WERI-Rb-1 (cell line): ENCODE results near the gene MAMDC2.

Experiments
- DNase-seq: peaks from one replicate; pipeline ENCODE4 v3.0.0-alpha.2; 2020
- H3K27ac ChIP-seq: fragments of 250-450 bp; sonication (Bioruptor Pico); 2 replicates; pipeline ENCODE4 v1.5.1; 2020; ENCODE audit warnings: mild to moderate bottlenecking, moderate library complexity
- H3K27me3 ChIP-seq: fragments of 250-450 bp; sonication (Bioruptor Pico); 2 replicates; pipeline ENCODE4 v1.5.1; 2021; ENCODE audit warnings: mild to moderate bottlenecking, low read depth, moderate library complexity; ENCODE audit not compliant: insufficient read depth, severe bottlenecking
- H3K36me3 ChIP-seq: fragments of 250-450 bp; sonication (Bioruptor Pico); 2 replicates; pipeline ENCODE4 v1.5.1; 2020; ENCODE audit warnings: mild to moderate bottlenecking, moderate library complexity
- H3K4me3 ChIP-seq: 2 replicates; pipeline ENCODE4 v1.5.1; 2011; ENCODE audit warnings: low read depth, mild to moderate bottlenecking, control low read depth, low read length
- H3K9me3 ChIP-seq: fragments of 250-450 bp; sonication (Bioruptor Pico); 2 replicates; pipeline ENCODE4 v1.5.1; 2021; ENCODE audit warnings: mild to moderate bottlenecking, moderate library complexity; ENCODE audit not compliant: severe bottlenecking
- CTCF ChIP-seq: IDR thresholded peaks from 2 replicates; pipeline ENCODE4 v1.5.1; 2011; ENCODE audit warnings: low read depth, mild to moderate bottlenecking, control low read depth, inconsistent platforms, low read length

Gene MAMDC2

GRCh38 chr9:70093944-70094343, 50.3 kb downstream of the MAMDC2 start:
- H3K27me3 ChIP-seq, result no peaks in the 10 kb centered on the region
- H3K4me3 ChIP-seq, result no peak overlapping the region
- TF ChIP-seq CTCF, result no peak
- no peaks in the 10 kb centered on the region for H3K36me3 ChIP-seq
- DNase-seq, result no peak
- H3K9me3 ChIP-seq, result peaks cover 3% of the 10 kb centered on the region
- H3K27ac ChIP-seq, result no peak overlapping the region; the same call in 1 of the 2 replicates

GRCh38 chr9:70094747-70095146, 51.1 kb downstream of the MAMDC2 start:
- no peak for TF ChIP-seq CTCF

GRCh38 chr9:70097187-70097586, 53.5 kb downstream of the MAMDC2 start:
- no peak for DNase-seq
- no peak overlapping the region for H3K4me3 ChIP-seq
- TF ChIP-seq CTCF, result no peak

More at GRCh38 chr9:70094747-70095146, 51.1 kb downstream of the MAMDC2 start:
- no peak overlapping the region for H3K4me3 ChIP-seq
- DNase-seq, result no peak
- H3K36me3 ChIP-seq, result no peaks in the 10 kb centered on the region
- H3K27me3 ChIP-seq, result no peaks in the 10 kb centered on the region
- H3K9me3 ChIP-seq, result peaks cover 3% of the 10 kb centered on the region
- H3K27ac ChIP-seq, result no peak overlapping the region

GRCh38 chr9:70100362-70100761, 56.7 kb downstream of the MAMDC2 start:
- Histone ChIP-seq H3K4me3 (no peak overlapping the region), H3K9me3 (no peaks in the 10 kb centered on the region), H3K36me3 (no peaks in the 10 kb centered on the region), H3K27ac (no peak overlapping the region), H3K27me3 (no peaks in the 10 kb centered on the region)
- no peak for DNase-seq
- no peak for TF ChIP-seq CTCF

More at GRCh38 chr9:70097187-70097586, 53.5 kb downstream of the MAMDC2 start:
- Histone ChIP-seq H3K9me3 (peaks cover 3% of the 10 kb centered on the region), H3K27ac (no peak overlapping the region), H3K36me3 (no peaks in the 10 kb centered on the region), H3K27me3 (no peaks in the 10 kb centered on the region)

- no peak for TF ChIP-seq CTCF
- H3K9me3 ChIP-seq, result no peaks in the 10 kb centered on the region
- no peaks in the 10 kb centered on the region for H3K27me3 ChIP-seq
- no peak for DNase-seq
- no peaks in the 10 kb centered on the region for H3K36me3 ChIP-seq
- H3K27ac ChIP-seq, result no peak overlapping the region
- H3K4me3 ChIP-seq, result no peak overlapping the region
These were observed 57.6 kb downstream of the MAMDC2 start for GRCh38 chr9:70101265-70101664.

GRCh38 chr9:70105147-70105546, 61.5 kb downstream of the MAMDC2 start:
- Histone ChIP-seq H3K9me3 (no peaks in the 10 kb centered on the region), H3K27ac (no peak overlapping the region), H3K36me3 (no peaks in the 10 kb centered on the region), H3K4me3 (no peak overlapping the region), H3K27me3 (no peaks in the 10 kb centered on the region)
- no peak for TF ChIP-seq CTCF
- no peak for DNase-seq
